ENCODE results near the gene KLHL6.
"Not testable (repeated sequence)": the region's sequence is repeated elsewhere in the genome, so short reads cannot be mapped to it uniquely, and the experiment has no call there.

KLHL6 gene

DNA sequence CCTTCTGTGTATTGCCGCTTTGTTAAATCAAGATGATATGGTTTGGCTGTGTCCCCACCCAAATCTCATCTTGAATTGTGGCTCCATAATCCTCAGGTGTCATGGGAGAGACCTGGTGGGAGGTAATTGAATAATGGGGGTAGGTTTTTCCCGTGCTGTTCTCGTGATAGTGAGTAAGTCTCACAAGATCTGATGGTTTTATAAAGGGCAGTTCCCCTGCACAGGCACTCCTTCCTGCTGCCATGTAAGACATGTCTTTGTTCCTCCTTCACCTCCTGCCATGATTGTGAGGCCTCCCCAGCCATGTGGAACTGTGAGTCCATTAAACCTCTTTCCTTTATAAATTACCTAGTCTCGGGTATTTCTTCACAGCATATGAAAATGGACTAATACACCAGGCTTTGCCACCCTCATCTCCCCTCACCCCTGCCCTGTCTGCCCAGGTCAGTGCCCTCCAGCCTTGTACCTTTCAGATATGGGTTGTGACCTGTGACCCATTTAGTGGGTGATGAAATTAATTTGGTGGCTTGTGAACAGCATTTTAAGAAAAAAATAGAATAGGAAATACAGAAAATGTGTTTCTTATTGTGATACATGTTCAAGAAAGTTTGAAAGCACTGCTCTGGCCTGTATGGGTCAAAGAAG lies 71.0 kb downstream of the KLHL6 start:
- DNase-seq, result no peak

GRCh38 chr3:183481582-183481981 lies 73.9 kb downstream of the KLHL6 start:
- DNase-seq, result no peak

GRCh38 chr3:183478501-183478900 lies 77.0 kb downstream of the KLHL6 start:
- no peak for DNase-seq

DNA sequence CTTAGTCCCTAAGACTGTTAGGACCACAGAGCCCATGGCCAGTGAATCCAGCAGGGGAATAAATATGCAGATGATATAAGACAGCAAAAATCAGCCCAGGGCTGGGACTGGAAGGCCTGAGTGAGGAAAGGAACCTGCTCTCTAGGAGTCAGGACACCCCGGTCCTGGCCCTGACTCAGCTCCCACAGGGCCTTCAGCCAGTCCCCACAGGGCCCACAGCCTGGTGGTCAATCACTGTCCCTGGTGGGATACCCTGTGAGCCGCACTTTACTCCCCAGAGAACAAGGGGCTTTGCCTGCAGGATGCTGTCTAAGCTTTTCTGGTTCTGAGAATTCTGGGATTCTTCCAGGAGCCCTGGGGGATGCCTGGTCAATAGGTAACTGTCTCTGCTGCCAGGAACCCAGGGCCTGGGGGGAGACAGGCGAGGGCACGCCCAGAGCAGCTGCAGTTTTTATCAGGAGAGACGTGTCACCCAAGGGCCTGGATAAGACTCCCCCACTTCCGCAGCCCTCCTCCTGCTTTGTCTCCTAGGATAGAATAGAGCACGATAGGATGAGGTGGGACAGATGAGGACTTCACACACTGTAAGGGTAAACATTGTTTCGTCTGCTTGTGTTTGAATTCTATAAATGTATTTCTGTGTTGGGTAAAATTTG lies 77.6 kb downstream of the KLHL6 start:
- DNase-seq, result no peak

DNA sequence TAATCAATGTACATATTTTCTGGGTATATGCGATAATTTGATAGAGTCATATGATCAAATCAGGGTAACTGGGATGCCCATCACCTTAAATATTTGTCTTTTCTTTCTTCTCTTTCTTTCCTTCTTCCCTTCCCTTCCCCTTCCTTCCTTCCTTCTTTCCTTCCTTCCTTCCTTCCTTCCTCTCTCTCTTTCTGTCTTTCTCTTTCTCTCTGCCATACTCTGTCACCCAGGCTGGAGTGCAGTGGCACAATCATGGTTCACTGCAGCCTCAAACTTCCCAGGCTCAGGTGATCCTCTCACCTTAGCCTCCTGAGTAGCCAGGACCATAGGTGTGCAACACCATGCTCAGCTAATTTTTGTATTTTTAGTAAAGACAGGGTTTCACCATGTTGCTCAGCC lies 79.7 kb downstream of the KLHL6 start:
- not testable (repeated sequence) for DNase-seq

DNA sequence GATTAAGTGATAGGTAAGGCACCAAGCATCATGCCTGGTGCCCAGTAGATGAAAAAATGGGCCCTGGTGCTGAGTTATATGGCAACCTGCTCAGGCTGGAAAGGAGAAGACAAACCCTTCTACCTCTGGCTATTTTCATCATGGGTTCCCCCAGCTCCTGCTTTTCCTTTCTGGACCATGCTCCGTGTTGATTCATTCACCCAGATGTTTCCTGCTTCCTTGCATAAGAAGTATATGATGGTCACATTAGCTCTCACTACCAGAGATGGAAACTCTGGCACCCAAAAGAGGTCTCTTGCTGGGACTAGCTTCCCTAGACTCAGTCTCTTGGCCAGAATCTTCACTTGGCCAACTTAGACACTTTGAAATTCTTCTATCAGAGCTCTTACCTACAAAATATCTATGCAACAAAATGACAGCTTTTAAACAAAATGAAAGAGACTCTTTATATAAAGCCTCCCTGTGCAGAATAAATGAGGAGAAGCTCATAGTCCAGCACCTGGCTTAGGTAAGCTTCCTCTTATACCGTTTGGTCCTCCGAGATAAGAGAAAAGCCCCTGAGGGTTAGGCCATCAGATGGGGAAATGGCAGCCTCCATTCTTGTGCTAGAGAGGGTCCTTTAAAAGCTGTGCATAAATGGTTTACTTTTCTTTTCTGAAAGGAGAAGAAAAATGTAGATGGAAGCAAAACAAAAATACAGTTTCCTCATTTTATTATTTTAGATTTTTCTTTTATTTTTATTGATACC lies 80.3 kb downstream of the KLHL6 start:
- no peak for DNase-seq

DNA sequence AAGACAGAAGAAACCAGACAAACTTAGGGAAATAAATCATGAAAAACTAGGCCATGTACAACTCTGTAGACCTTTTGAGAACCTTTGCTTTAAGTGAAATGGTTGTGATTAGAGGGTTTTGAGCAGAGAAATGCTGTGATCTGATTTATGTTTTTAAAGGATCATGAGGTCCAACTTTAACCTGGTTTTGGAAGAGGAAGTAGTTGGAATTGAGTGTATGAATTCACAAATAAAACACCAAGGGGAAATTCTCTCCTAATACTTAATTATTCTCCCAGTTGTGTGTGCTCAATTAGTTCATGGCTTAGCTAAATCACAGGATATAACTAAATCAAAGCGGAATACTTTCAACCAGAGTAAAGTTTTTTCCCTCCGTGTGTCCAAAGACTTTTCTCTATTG lies 81.5 kb downstream of the KLHL6 start:
- no peak for DNase-seq

DNA sequence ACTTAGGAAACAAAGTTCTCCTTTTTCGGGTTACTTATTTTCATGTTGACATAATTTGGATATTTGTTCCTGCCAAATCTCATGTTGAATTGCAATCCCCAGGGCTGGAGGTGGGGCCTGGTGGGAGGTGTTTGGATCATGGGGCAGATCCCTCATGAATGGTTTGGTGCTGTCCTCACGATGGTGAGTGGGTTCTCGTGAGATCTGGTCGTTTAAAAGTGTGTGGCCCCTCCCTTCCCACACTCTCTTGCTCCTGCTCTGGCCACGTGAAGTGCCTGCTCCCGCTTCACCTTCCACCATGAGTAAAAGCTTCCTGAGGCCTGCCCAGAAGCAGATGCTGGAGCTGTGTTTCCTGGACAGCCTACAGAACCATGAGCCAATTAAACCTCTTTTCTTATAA lies 83.4 kb downstream of the KLHL6 start:
- DNase-seq, result no peak

DNA sequence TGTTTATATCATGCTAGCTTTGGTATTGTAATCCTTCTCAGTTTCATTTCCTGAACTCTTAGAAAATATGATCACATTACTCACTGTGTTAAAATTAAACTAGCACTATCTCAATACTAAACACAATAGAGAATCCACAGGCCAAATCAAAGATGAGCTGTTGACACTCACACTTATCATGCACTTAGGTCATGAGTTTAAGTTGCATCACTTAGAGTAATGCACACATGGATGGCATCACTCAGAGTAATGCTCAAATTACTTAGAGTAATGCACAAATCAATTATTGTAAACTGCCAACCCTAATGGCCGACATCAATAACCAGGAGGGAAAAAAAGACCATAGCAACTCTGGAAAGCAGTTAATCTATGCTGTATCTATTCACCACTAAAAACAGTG lies 87.1 kb downstream of the KLHL6 start:
- DNase-seq, result no peak

- no peak for DNase-seq
Observed at GRCh38 chr3:183466575-183466974, 88.9 kb downstream of the KLHL6 start.

- DNase-seq, result not testable (repeated sequence)
Observed at GRCh38 chr3:183465710-183466109, 89.8 kb downstream of the KLHL6 start.

GRCh38 chr3:183464480-183464879 lies 91.0 kb downstream of the KLHL6 start:
- no peak for DNase-seq

DNA sequence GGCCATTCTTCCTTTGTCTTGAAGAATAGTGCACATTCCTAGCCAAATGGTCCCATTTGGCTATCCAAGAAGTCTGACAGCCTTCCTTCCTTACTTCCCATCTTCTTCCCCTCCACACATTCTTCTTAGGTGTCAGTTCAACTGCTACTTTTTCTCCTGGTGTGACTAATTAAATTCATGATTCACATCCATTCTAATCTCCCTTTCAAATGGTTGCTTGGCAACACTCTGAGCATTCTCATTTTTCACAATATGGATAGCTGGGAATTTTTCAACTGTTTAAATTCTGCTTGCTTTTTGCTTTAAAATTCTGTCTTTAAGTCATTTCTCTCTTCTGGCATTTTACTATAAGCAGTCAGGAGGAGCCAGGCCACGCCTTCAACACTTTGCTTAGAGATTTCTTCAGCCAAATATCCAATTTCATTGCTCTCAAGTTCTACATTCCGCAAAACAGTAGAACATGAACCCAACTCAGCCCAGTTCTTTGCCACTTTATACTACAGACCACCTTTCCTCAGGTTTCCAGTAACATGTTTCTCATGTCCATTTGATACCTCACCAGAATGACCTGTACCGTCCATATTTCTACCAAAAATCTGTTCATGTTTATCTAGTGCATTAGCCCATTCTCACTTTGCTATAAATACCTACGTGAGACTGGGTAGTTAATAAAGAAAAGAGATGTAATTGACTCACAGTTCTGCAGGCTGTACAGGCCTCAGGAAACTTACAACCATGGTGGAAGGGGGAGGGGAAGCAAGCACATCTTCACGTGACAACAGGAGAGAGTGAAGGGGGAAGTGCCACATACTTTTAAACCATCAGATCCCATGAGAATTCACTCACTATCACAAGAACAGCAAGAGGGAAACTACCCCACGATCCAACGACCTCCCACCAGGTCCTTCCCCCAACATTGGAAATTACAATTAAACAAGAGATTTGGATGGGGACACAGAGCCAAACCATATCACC lies 95.1 kb downstream of the KLHL6 start:
- no peak for DNase-seq

DNA sequence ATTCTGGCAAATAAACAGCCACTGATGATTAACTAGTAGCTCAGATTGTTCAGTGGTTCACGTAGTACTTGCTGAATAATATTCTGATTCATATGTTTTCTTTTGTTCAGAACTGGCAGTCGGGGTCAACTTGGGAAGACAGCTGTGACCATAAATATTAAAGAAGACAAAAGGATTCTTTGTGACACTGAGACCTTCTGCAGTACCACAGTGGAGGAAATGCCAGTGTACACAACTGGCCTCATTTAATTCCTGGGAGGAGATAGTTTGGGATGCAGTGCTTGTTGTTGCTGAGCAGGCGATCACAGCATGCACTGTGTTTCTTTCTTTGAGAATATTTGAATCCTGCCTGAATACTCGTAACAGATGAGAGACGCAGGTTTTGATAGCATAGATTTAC lies 100.4 kb downstream of the KLHL6 start:
- DNase-seq, result no peak

DNA sequence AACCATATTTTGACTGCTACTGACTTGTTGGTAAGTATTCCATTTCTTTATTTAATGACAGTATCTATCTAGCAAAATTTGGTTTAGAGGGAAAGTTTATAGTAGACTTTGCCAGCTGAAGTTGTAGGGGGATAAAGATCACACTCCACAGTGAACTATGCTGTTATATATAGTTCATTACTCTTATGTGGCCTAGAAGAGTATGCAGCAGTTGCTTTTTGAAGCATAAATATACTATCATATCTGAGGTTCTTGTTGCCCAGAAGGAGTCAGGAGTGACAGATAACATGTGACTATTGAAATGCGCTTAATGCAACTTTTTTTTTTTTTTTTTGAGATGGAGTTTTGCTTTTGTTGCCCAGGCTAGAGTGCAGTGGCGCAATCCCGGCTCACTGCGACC lies 101.4 kb downstream of the KLHL6 start:
- no peak for DNase-seq

- DNase-seq, result no peak
Observed at GRCh38 chr3:183449791-183450190, 105.7 kb downstream of the KLHL6 start.

DNA sequence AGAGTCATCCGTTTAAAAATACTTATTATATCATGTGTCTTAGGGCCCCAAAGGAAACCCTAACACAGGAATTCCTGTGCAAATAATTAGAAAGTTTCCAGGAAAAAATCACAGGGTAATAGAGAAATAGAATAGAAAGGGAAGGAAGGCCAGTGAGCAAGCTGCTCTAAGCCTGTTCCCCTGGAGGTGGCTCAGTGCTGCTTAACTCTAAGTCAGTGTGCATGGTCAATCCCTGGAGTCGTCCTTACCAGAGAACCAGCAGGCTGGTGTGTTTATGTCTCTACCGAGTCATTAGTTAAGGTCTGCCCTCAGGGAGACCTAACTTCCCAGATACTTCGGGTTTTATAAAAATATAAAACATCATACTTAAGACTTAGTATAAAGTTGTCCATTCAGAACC lies 106.1 kb downstream of the KLHL6 start:
- DNase-seq, result no peak

- DNase-seq, result no peak
Observed at GRCh38 chr3:183448369-183449128, 107.0 kb downstream of the KLHL6 start.

DNA sequence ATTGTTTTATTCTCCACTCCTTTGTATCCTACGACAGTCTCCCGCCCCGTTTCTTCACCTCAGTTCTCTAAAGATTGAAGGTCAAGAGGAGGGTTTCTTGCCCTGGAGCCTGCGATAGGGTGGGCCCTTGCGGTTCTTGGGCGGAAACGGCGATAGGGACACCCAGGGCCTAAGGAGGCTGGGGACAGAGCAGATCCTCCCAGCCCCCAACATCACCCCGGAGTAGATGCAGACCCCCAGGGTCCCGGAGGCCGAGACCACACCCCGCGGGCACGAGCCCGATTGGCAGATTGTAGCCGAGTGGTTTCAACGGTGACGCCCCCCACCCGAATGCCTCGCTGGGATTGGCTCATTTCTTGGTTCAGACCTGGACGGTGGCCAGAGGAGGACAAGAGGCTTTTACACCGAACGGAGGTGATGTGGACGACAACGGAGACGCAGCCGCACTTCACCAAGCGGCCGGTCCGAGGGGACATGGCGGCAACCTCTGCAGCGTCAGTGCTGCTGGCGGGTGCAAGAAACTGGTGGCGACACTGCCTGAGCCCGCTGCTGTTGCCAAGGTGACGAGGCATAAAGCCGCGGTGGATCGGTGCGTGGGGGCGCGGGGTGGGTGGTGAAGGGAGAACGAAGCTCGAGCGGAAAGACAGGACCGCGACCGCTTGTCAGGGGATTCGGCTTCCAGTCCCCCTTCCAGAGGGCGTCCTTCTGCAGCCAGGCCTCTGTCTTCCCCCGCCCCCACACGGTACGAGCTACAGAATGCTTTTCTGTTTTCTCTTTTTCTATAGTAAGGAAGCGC lies 108.1 kb downstream of the KLHL6 start:
- peak; percentile 54 to 56 for DNase-seq

- DNase-seq, result no peak
Observed at GRCh38 chr3:183446838-183447205, 108.7 kb downstream of the KLHL6 start.

DNA sequence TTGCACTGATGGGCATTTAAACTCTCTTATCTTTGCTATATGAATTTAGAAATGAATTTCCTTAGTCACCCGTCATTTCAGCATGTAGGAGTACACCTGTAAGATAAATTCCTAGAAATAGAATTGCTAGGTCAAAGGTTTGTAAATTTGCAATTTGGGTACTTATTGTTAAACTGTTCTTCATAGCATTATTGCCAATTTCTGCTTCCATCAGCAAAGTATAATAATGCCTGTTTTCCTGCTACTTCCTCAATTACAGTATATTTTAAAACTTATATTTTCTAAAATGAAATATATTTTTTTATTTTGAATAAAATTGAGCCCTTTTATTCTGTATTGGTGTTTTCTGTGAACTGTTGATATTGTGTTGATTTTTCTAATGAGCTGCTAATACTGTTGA lies 110.8 kb downstream of the KLHL6 start:
- DNase-seq, result no peak
